GM18907 (cell line): ENCODE measurements around the gene MYOZ1.

Source experiments
- ATAC-seq: cut with Tn5 transposase; IDR thresholded peaks from one replicate; pipeline ENCODE4 v1.9.1; 2021; ENCODE audit warnings: mild to moderate bottlenecking, moderate library complexity; ENCODE audit not compliant: unreplicated experiment

MYOZ1 gene

GRCh38 chr10:73601486-73601921, 39.8 kb downstream of the MYOZ1 start:
- ATAC-seq, result no peak

DNA sequence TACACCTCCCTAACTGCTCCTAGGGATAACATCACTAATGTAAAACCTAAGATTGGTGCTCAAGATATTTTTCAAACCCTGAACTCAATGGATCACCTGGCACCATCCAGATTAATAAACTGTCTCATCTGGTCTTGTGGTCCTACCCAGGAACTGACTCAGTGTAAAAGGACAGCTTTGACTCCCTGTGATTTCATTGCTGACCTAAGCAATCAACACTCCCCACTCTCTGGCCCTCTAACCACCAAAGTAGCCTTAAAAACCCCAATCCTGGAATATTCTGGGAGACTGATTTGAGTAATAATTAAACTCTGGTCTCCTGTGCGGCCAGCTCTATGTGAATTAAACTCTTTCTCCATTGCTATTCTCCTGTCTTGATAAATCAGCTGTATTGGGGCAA, 43.9 kb downstream of the MYOZ1 start:
- no peak for ATAC-seq

DNA sequence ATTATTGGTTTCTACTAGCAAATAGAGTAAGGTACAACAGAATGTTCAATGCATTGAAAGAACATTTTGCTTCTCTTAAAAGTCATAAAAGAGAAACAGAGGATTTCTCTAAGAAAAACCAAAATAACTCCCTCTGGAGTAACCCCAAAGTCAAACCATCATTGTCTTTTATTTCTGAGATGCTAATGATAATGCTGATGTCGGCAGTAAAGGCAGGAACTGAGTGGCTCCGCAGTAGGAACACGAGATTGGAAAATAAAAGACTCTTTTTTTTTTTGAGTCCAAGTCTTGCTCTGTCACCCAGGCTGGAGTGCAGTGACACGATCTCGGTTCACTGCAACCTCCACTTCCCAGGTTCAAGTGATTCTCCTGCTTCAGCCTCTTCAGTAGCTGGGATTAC, 47.5 kb downstream of the MYOZ1 start:
- no peak for ATAC-seq

- ATAC-seq, result no peak
These were observed 48.2 kb downstream of the MYOZ1 start for GRCh38 chr10:73593110-73593509.

GRCh38 chr10:73591935-73592699, 49.2 kb downstream of the MYOZ1 start:
- ATAC-seq, result no peak

GRCh38 chr10:73590881-73591799, 50.1 kb downstream of the MYOZ1 start, which contains the start of gene USP54:
TSS of gene USP54 (minus strand) at chr10:73591342. CDS start at chr10:73575658, 15,684 bp downstream.
- no peak for ATAC-seq

- ATAC-seq, result no peak
These were observed 51.6 kb downstream of the MYOZ1 start for GRCh38 chr10:73589563-73590126.

GRCh38 chr10:73588656-73589055, 52.6 kb downstream of the MYOZ1 start:
- ATAC-seq, result no peak

DNA sequence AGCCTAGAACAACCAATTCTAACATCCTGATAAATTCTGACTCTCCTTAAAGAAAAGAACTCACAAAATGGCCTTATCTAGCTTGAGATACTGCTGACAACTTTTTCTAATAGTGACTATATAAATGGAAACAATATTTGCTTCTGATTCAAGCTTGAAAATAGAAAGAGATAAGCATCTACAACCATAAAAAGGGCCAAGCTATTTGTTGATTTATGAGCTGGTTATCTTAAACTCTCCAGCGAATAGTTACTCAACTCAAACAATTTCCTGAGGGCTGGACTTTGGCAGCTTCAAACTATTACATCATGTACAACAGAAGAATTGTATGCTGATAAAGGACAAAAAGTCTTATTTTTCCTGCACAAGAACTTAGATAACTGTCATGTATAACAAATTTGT, 54.7 kb downstream of the MYOZ1 start:
- no peak for ATAC-seq

GRCh38 chr10:73585327-73585726, 55.9 kb downstream of the MYOZ1 start:
- ATAC-seq, result no peak

DNA sequence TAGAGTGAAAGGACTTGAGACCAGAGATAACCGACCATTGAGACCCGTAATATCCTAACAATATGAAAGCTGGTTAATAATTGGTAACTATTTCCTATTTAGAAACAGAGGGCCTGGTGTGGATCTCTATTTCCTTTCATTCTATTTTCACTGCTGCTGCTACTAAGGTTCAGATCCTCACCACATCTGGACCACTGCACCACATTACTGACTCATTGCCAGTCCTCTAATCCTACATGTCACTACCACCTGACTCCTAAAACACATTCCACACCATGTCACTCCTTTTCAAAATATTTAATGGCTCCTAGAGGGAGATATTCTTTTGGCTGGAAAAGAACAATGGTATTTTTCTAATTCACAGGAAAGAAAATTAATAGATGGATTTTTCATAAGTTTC, 56.5 kb downstream of the MYOZ1 start:
- no peak for ATAC-seq

- ATAC-seq, result no peak
These were observed 59.4 kb downstream of the MYOZ1 start for GRCh38 chr10:73581918-73582317.
